PC-9 (cell line): ENCODE data around the gene HMBS. TPM values are rescaled to one million over a fixed set of nuclear protein-coding genes. Genes with fewer than 3 reads are reported as not detected.
A peak's percentile ranks its signal among the peaks of the same experiment; 100 is the strongest.

ENCODE experiments used
- BruUV-seq: library from RNA; stranded (reverse); fragments of 400-500 nt; replicated peaks from 2 replicates; lab custom pipeline; 2021; lab: Mats Ljungman, UMichigan
- CTCF ChIA-PET: fragments of 300-600 bp; sonication (Branson Sonifier 250); formaldehyde crosslinking; loops from one replicate; lab custom pipeline; 2022; ENCODE audit warnings: antibody characterized with exemption; lab: Charles Lee
- POLR2A ChIA-PET: fragments of 300-600 bp; sonication (Branson Sonifier 250); formaldehyde crosslinking; loops from one replicate; lab custom pipeline; 2022; ENCODE audit warnings: antibody characterized with exemption; ENCODE audit not compliant: unreplicated experiment; lab: Charles Lee
- DNase-seq, 2 experiments: peaks; one replicate each; pipeline versions ENCODE4 v3.0.0 to v3.0.0-alpha.2; 2015 to 2022; ENCODE audit warnings: mixed read lengths in 1 of 2
- H2AFZ ChIP-seq: fragments of 200-600 bp; sonication (generic); 2 replicates; pipeline ENCODE4 v1.8.1; 2017; ENCODE audit warnings: antibody characterized with exemption
- H3F3A ChIP-seq: fragments of 200-600 bp; sonication (generic); 2 replicates; pipeline ENCODE4 v1.8.1; 2017; ENCODE audit warnings: antibody characterized with exemption, mild to moderate bottlenecking, low read depth; ENCODE audit not compliant: insufficient read depth
- H3K27ac ChIP-seq: fragments of 200-600 bp; sonication (generic); 2 replicates; pipeline ENCODE4 v1.6.1; 2016; ENCODE audit warnings: mixed run types
- H3K27me3 ChIP-seq: fragments of 200-600 bp; sonication (generic); 2 replicates; pipeline ENCODE4 v1.6.1; 2016; ENCODE audit warnings: low read depth, mixed run types; ENCODE audit not compliant: insufficient read depth
- H3K36me3 ChIP-seq: fragments of 200-600 bp; sonication (generic); 2 replicates; pipeline ENCODE4 v1.6.1; 2016; ENCODE audit warnings: low read depth, mixed run types
- H3K4me1 ChIP-seq: fragments of 200-600 bp; sonication (generic); replicated peaks from 2 replicates; pipeline ENCODE4 v1.6.1; 2016; ENCODE audit warnings: mixed run types; ENCODE audit not compliant: insufficient read depth
- H3K4me2 ChIP-seq: fragments of 200-600 bp; sonication (generic); 2 replicates; pipeline ENCODE4 v1.6.1; 2017; ENCODE audit warnings: mixed run types
- H3K4me3 ChIP-seq: fragments of 200-600 bp; sonication (generic); 2 replicates; pipeline ENCODE4 v1.6.1; 2016; ENCODE audit warnings: mixed run types
- H3K79me2 ChIP-seq: fragments of 200-600 bp; sonication (generic); 2 replicates; pipeline ENCODE4 v1.6.1; 2017; ENCODE audit warnings: low read depth, mixed run types
- H3K9me2 ChIP-seq: fragments of 200-600 bp; sonication (generic); 2 replicates; pipeline ENCODE4 v1.8.1; 2017; ENCODE audit warnings: mild to moderate bottlenecking; ENCODE audit not compliant: insufficient read depth
- H3K9me3 ChIP-seq: fragments of 200-600 bp; sonication (generic); 2 replicates; pipeline ENCODE4 v1.8.1; 2016; ENCODE audit warnings: low read depth; ENCODE audit not compliant: insufficient read depth
- H4K20me1 ChIP-seq: fragments of 200-600 bp; sonication (generic); 2 replicates; pipeline ENCODE4 v1.8.1; 2017; ENCODE audit not compliant: insufficient read depth
- EZH2 ChIP-seq: fragments of 200-600 bp; sonication (generic); IDR thresholded peaks from 2 replicates; pipeline ENCODE4 v1.8.0; 2017; ENCODE audit warnings: antibody characterized with exemption, low read depth
- intact Hi-C: fragments of 100-400 bp; cut with micrococcal nuclease; formaldehyde crosslinking; loops from one replicate; pipeline ENCODE4 v1.10.0; 2022; ENCODE audit not compliant: unreplicated experiment
- total RNA-seq: library from RNA; stranded (reverse); gene quantifications from 2 replicates; pipeline ENCODE4 v1.2.3, GENCODE V29; 2021
- TF ChIP-seq, protein P1 (sequence below): fragments of 200-600 bp; sonication (generic); conservative IDR thresholded peaks from 2 replicates; pipeline ENCODE4 v1.6.1; 2017; ENCODE audit warnings: mixed run types, antibody characterized with exemption, mild to moderate bottlenecking, moderate library complexity

Gene HMBS
- total RNA-seq, 1 experiment from 2014 or later: 49.3 TPM

DNA sequence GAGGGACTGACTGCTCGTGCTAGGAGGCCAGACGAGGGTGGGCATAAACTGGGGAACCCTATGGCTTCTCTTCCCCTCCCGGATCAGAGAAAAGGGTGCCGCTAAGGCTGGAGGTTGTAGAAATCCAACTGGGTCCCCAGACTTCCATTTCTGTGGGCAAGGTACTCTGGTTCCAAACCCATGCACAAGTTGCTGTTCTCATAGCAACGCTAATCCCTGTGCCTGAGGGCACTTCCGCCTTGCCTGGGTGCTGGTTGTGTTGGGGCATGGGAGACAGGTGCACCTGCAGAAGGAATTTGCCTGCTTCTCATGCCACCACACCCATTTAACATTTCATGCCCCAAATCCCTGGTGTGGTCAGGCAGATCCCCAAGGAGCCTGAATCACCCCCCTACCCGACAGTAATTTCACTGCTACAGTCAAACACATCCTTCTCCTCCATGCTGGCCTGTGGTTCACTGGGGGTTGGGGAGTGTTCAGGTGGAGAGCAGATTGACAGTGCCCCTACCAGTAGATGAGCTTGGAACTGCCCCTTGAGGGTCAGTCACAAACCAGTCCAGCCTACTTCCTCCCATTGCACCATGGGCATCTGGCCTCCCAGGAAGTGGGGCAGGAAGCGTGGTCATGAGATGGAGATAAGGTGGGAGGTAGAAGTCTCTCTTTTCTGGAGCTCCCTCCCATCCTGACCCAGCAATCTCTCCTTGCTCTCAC, 23.6 kb downstream of the HMBS start:
- CTCF ChIA-PET: no interaction called here
- H3K4me2 ChIP-seq: peak overlapping the region; percentile 96
- intact Hi-C loops: no loop called here
- POLR2A ChIA-PET: interaction anchor here (0.5 to 0.8 kb wide), 2 partner anchors 13 kb away, joined by 5 to 6 read pairs; partner anchors contain the start of gene HINFP
- peaks cover 16% of the 10 kb centered on the region for H3K79me2 ChIP-seq
- H3K9me2 ChIP-seq: no peaks in the 10 kb centered on the region
- H3K27ac ChIP-seq: peak overlapping the region; percentile 45
- peak overlapping the region; percentile 81; the same call in 1 of the 2 replicates for H2AFZ ChIP-seq
- peaks cover 9% of the 10 kb centered on the region; the same call in 1 of the 2 replicates for H3K36me3 ChIP-seq
- DNase-seq: peak; percentile 85 to 99
- no peaks in the 10 kb centered on the region for H3K27me3 ChIP-seq
- H3F3A ChIP-seq: peaks cover 23% of the 10 kb centered on the region
- H3K4me1 ChIP-seq: peaks cover 30% of the 10 kb centered on the region
- H3K9me3 ChIP-seq: no peaks in the 10 kb centered on the region
- peak overlapping the region; percentile 90 for H3K4me3 ChIP-seq
- TF ChIP-seq, protein P1, sequence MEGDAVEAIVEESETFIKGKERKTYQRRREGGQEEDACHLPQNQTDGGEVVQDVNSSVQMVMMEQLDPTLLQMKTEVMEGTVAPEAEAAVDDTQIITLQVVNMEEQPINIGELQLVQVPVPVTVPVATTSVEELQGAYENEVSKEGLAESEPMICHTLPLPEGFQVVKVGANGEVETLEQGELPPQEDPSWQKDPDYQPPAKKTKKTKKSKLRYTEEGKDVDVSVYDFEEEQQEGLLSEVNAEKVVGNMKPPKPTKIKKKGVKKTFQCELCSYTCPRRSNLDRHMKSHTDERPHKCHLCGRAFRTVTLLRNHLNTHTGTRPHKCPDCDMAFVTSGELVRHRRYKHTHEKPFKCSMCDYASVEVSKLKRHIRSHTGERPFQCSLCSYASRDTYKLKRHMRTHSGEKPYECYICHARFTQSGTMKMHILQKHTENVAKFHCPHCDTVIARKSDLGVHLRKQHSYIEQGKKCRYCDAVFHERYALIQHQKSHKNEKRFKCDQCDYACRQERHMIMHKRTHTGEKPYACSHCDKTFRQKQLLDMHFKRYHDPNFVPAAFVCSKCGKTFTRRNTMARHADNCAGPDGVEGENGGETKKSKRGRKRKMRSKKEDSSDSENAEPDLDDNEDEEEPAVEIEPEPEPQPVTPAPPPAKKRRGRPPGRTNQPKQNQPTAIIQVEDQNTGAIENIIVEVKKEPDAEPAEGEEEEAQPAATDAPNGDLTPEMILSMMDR: no peak
- no peak for TF ChIP-seq EZH2
- TSS peak; percentile 6 for BruUV-seq
- no peaks in the 10 kb centered on the region for H4K20me1 ChIP-seq

- Histone ChIP-seq H3F3A (peaks cover 17% of the 10 kb centered on the region), H2AFZ (no peak overlapping the region), H4K20me1 (no peaks in the 10 kb centered on the region), H3K79me2 (peaks cover 16% of the 10 kb centered on the region), H3K4me1 (peaks cover 25% of the 10 kb centered on the region), H3K36me3 (peaks cover 9% of the 10 kb centered on the region; the same call in 1 of the 2 replicates), H3K27me3 (no peaks in the 10 kb centered on the region), H3K4me3 (peak overlapping the region; percentile 90), H3K9me2 (no peaks in the 10 kb centered on the region), H3K9me3 (no peaks in the 10 kb centered on the region), H3K4me2 (peak overlapping the region; percentile 96), H3K27ac (peak overlapping the region; percentile 14; the same call in 1 of the 2 replicates)
- intact Hi-C loops: no loop called here
- TF ChIP-seq, protein P1: no peak
- no peak for TF ChIP-seq EZH2
- POLR2A ChIA-PET: no interaction called here
- DNase-seq: no peak
- CTCF ChIA-PET: no interaction called here
- BruUV-seq: no TSS peak
These were observed 24.2 kb downstream of the HMBS start for GRCh38 chr11:119108857-119109221.

GRCh38 chr11:119109843-119110242, 25.2 kb downstream of the HMBS start:
- Histone ChIP-seq H3K4me2 (no peak overlapping the region), H2AFZ (no peak overlapping the region), H4K20me1 (no peaks in the 10 kb centered on the region), H3K36me3 (peaks cover 9% of the 10 kb centered on the region; the same call in 1 of the 2 replicates), H3K4me3 (no peak overlapping the region), H3F3A (peaks cover 11% of the 10 kb centered on the region), H3K9me3 (no peaks in the 10 kb centered on the region), H3K27me3 (no peaks in the 10 kb centered on the region), H3K4me1 (peaks cover 25% of the 10 kb centered on the region), H3K27ac (no peak overlapping the region), H3K79me2 (peaks cover 16% of the 10 kb centered on the region), H3K9me2 (no peaks in the 10 kb centered on the region)
- CTCF ChIA-PET: no interaction called here
- POLR2A ChIA-PET: interaction anchor here (0.6 kb wide), 1 partner anchor 14 kb away, joined by 3 read pairs; no protein-coding TSS in a partner anchor
- intact Hi-C loops: no loop called here
- no peak for TF ChIP-seq EZH2
- TF ChIP-seq, protein P1: no peak
- BruUV-seq: no TSS peak
- DNase-seq: peak in 1 of 2 experiments; percentile 30
